Measurements from ENCODE around the gene SMIM1.

The SMIM1 gene

DNA sequence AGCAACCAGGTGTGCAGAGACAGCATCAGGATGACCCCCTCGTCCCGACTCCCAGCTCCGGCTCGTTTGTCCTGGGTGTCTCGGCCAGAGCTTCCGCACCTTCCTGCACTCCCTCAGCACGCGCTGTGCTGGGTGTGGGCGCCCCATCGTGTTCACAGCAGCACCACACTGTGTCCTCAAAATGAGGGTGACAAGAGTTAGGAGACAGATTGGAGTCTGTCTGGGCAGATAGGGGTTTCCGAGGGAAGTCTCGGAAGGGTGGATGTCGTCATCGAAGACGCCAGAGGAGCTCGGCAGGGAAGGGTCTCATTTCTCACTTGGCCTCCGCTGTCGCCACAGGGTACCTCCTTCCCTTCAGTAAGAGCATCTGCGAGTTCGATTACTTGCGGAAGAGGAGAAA lies 16.2 kb upstream of the SMIM1 start:
- no peak for DNase-seq (ENCODE audit: low read depth, low spot score)

DNA sequence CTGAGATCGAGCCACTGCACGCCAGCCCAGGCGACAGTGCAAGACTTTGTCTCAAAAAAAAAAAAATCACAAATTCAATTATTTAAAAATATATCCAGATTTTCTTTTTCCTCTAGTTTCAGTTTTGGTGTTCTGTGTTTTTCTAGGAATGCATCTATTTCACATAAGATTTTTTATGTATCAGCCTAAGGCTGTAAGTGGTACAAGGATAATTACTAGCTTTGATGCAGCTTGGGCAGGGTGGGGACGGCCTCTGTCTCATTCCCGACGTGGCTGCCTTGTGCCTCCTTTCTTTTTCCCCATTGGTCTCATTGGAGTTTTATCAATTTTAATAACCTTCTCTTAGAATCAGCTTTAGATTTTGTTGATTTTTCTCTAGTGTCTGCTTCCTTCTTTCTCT lies 13.4 kb upstream of the SMIM1 start:
- no peak for DNase-seq (ENCODE audit: low read depth, low spot score)

DNA sequence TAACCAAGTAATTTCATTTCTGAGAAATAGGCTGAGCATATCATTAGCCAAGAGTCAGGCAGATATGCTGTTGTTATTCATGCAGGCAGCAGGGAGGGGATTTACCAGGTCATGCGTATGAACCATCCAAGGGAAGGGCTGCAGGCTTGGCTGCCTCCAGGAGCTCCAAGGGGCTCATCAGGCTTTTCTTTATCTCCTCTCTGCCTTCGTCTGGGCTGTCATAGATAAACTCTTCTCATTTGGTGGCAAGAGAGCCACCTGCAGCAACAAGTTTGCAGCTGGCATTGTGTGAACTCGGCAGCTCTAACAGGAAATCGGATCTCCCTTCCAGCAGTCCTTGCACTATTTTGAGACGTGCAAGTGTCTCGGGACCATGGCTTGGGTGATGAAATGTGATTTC lies 12.8 kb upstream of the SMIM1 start:
- no peak for DNase-seq (ENCODE audit: low read depth, low spot score)

- no peak for DNase-seq (ENCODE audit: low read depth, low spot score)
Measured at GRCh38 chr1:3761296-3762010, 11.1 kb upstream of the SMIM1 start.

DNA sequence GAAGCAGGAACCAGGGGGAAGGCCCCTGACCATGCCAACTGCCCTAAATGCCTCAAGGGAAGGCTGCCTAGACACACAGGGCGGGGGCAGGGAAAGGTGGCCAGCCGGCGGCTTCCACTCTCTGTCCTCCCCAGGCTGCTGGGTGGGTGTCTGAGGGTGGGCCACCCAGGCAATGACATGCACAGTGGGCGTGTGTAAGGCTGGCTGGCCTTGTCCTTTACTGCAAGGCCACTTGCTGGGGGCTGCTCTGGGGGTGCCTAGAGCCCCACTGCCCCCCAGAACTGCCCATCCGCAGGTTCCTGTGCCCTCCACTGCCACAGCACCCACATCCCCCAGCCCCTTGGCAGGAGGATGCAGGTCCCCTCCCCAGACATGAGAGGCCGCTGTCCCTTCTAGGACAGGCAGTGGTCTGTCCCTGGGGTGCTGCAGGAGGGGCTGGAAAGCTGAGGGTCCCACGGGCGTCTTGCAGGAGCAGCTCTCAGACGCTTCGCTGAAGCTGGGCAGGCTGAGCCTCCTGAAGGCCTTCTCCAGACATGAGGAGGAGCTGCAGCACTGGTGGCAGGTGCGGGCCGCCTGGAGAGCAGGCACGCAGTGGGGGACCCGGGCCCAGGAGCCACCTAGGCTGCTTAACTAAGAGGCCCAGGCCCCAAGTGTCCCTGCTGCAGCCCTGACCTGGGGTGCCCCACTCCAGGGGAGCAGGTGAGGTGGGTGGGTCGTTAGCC lies 10.2 kb upstream of the SMIM1 start:
- DNase-seq (ENCODE audit: low read depth, low spot score): no peak

GRCh38 chr1:3762873-3763228 lies 9.7 kb upstream of the SMIM1 start:
- no peak for DNase-seq (ENCODE audit: low read depth, low spot score)

DNA sequence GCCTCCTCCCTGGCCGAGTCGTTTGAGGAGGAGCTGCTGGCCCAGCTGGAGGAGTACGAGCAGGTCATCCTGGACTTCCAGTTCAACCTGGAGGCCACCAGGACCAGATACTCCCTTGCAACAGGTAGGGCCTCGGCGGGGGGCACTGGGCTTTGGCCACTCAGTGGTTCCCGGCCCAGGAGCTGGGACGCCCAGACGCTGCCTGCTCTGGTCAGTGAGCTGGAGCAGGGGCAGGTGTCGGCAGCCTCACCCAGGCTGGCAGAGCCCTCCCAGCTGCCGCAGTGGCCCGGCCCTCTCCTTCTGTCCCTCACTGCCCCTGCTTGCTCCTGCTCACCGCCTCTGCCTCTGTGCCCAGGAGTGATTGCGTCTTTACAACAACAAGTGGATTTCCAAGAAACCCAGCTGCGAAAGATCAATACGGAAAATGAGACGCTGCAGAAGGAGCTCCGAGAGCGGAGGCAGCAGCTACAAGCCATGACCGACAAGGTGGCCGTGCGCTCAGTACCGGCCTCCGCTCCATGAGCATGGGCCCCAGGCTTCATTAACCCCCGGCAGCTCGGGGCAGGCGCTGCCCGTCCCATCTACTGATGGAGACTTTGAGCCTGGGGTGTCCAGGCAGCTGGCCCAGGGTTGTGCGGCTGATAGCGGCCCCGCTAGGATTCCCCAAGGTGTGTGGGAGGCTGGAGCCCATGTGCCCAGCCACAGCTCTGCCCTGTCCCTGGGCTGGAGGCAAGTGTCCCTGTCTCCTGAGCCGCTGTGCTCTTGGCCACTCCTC lies 9.0 kb upstream of the SMIM1 start:
- no peak for DNase-seq (ENCODE audit: low read depth, low spot score)

- DNase-seq (ENCODE audit: low read depth, low spot score): no peak
Measured at GRCh38 chr1:3767328-3767925, 5.1 kb upstream of the SMIM1 start.

- DNase-seq (ENCODE audit: low read depth, low spot score): no peak
Measured at GRCh38 chr1:3768811-3769390, 3.6 kb upstream of the SMIM1 start.

- DNase-seq (ENCODE audit: low read depth, low spot score): no peak
Measured at GRCh38 chr1:3770047-3770765, 2.3 kb upstream of the SMIM1 start.

GRCh38 chr1:3771108-3772026 lies 1.2 kb upstream of the SMIM1 start:
- no peak for DNase-seq (ENCODE audit: low read depth, low spot score)

DNA sequence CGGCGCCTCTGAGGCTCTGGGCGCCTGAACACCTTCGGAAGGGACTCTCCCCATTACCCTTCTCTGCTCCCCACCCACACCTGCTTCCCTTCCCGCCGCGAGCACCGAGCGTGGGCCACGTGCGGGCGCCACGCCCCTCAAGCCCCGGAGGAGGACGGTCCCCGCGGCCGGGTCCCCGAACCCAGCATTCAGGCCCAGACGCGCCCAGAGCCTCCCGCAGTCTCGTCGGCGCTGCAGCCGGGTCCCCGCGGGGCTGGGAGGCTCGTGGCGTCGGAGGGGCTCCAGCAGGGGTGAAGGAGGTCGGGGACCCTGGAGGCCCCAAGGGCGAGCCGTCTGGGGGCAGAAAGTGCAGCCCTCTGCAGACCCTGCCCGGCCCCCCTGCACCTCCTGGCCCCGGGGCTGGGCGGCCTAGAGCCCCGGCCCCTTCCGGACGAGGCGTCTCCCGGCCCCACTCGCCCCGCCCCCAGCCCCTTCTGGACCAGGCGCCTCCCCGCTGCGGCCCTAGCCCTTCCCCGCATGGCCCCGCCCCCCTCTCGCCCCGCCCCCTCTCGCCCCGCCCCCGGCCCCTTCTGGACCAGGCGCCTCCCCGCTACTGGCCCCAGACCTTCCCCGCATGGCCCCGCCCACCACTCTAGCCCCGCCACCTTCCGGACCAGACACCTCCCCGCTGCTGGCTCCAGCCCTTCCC lies 378 bp upstream of the SMIM1 start:
- peak; percentile 91 for DNase-seq (ENCODE audit: low read depth, low spot score)

GRCh38 chr1:3773572-3774275 lies 1.2 kb downstream of the SMIM1 start:
- no peak for DNase-seq (ENCODE audit: low read depth, low spot score)

DNA sequence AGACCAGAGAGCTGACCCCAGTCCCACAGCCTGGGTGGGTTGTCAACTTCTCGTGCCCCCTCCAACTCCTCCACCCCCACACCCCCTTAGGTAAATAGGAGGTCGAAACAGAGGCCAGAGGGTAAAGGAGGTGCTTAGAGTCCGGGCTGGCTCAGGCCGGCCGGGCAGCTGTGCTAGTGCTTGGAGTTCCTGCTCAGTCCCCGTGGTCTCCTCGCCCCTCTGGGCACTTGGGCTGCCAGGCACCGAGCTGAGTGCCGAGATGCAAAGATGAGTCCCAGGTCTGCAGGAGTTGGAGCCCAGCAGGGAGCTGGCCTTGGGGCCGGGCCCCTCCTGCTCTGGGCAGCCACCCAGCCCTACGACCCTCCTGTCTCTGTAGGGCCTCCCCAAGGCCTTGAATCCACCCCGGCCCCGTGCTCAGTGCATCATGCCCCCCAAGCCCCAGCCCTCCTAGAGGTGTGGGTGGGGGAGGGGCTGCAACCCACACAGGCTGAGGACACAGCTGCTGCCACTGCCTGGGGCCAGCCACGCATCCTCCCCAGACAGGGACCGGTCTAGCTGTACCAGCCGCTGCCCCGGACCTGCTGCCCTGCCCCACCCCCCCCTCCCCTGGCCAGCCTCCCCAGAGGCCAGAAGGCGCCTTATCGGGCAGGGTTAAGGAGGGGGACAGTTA lies 1.9 kb downstream of the SMIM1 start:
- DNase-seq (ENCODE audit: low read depth, low spot score): no peak

DNA sequence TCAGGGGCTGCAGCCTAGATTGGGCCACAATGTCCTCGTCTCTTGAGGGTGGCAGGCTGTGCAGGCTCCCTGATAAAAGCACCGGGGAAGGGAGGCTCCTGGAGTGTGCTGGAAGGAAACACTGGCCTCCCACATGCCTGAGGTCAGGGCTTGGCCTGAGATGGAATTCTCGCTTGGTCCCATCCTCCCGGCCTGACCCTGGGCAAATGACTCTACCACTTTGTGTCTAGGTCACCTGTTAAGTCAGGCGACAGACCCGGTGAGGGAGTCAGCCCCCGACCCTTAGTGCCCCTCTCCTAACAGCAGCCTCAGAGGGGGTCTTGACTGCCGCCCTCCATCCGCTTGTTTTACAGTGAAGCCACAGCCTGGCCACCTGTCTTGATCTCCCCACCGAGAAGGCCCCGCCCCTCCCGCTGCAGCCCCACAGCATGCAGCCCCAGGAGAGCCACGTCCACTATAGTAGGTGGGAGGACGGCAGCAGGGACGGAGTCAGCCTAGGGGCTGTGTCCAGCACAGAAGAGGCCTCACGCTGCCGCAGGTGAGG lies 2.5 kb downstream of the SMIM1 start:
- peak; percentile 46 for DNase-seq (ENCODE audit: low read depth, low spot score)

DNA sequence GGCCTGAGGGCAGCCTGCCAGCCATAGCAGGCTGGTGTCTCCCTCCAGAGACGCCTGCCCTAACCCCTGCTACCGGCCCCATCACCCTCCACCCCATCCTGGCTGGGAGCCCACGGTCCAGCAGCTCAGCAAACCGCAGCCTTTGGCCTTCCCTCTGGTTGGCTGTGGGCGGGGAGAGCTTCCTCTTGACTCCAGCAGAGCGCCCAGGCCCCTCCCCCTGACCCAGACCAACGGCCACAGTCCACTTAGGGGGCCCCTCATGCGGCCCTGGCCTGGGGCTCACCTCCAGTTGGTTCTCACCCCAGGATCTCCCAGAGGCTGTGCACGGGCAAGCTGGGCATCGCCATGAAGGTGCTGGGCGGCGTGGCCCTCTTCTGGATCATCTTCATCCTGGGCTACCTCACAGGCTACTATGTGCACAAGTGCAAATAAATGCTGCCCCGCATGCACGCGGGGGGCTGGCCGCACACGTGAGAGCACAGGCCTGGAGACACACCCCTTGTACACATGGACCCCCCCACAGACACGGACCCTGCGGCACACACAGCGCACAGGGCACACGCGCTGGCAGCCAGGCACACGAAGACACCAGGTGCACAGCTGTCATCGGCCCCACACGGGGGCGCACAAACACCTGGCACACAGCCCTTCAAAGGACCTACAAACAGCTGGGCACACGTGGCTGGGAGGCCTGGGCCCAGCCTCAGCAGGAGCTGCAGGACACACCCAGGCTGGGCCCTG lies 3.1 kb downstream of the SMIM1 start:
- DNase-seq (ENCODE audit: low read depth, low spot score): peak; percentile 84

- DNase-seq (ENCODE audit: low read depth, low spot score): no peak
Measured at GRCh38 chr1:3776231-3776961, 3.8 kb downstream of the SMIM1 start.
